ENCODE measurements around the gene PAX9.

DNA sequence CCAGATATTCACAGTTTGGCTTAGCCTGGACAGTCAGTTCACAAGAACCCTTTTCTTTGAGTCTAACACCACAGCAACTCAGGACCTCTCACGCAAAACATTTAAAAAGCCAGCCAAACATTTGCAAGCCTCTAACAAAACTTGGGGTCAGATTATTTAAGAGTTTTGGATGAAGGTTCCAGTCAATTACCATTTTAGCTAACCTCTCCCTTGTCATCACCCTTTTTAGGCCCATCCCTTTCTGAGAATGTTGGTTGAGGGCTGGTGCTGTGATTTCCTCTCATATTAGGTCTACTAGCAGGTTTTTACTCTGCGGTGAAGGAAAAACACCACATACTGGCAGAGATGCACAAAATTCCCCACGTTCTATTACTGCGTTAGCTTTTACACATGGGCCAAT lies 20.7 kb downstream of the PAX9 start:
- no peak for TF ChIP-seq TAF1 (IDR thresholded peaks at IDR 0.05; ENCODE audit: borderline replicate concordance, insufficient read depth, low read length)
- TF ChIP-seq, protein P1, sequence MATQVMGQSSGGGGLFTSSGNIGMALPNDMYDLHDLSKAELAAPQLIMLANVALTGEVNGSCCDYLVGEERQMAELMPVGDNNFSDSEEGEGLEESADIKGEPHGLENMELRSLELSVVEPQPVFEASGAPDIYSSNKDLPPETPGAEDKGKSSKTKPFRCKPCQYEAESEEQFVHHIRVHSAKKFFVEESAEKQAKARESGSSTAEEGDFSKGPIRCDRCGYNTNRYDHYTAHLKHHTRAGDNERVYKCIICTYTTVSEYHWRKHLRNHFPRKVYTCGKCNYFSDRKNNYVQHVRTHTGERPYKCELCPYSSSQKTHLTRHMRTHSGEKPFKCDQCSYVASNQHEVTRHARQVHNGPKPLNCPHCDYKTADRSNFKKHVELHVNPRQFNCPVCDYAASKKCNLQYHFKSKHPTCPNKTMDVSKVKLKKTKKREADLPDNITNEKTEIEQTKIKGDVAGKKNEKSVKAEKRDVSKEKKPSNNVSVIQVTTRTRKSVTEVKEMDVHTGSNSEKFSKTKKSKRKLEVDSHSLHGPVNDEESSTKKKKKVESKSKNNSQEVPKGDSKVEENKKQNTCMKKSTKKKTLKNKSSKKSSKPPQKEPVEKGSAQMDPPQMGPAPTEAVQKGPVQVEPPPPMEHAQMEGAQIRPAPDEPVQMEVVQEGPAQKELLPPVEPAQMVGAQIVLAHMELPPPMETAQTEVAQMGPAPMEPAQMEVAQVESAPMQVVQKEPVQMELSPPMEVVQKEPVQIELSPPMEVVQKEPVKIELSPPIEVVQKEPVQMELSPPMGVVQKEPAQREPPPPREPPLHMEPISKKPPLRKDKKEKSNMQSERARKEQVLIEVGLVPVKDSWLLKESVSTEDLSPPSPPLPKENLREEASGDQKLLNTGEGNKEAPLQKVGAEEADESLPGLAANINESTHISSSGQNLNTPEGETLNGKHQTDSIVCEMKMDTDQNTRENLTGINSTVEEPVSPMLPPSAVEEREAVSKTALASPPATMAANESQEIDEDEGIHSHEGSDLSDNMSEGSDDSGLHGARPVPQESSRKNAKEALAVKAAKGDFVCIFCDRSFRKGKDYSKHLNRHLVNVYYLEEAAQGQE (IDR thresholded peaks at IDR 0.05; ENCODE audit: insufficient read depth in 1 of 2, low read depth in 2 of 2, low read length in 2 of 2) = no peak
- TF ChIP-seq POLR2AphosphoS5 (IDR thresholded peaks at IDR 0.05; ENCODE audit: low read depth, low read length) = no peak
- no peak for TF ChIP-seq FOXP2 (optimal IDR thresholded peaks at IDR 0.05; ENCODE audit: borderline replicate concordance, extremely low read depth, extremely low read length, insufficient read depth)
- TF ChIP-seq SIN3A (IDR thresholded peaks at IDR 0.05; ENCODE audit: borderline replicate concordance, insufficient read depth, low read length) = no peak
